Spleen (tissue), 7 donors: ENCODE results near the gene IGLON5.

Source experiments
- CTCF ChIP-seq, 11 experiments: fragments of 200-600 bp in 7 of 11; fragments of 450-650 bp in 4 of 11; sonication (generic) in 4 of 11; IDR thresholded peaks in 8 of 11; conservative IDR thresholded peaks in 3 of 11; 1 replicate in 7 of 11; 2 replicates in 4 of 11; pipeline versions ENCODE4 v1.4.0 to v1.8.0; 2016 to 2021; ENCODE audit warnings: antibody characterized with exemption in 11 of 11, inconsistent platforms in 4 of 11, mild to moderate bottlenecking in 1 of 11
- POLR2A ChIP-seq, 3 donors: fragments of 450-650 bp; IDR thresholded peaks; one replicate each; pipeline ENCODE4 v1.5.1; 2017; ENCODE audit warnings: antibody characterized with exemption in 3 of 3, mild to moderate bottlenecking in 1 of 3
- donor health status: DM: no; HTN: no; CAD: no; lungs with moderate emphysema.
- donor health status: DM: no; HTN: no; CAD: no.
- donor health status: DM: no; HTN: no; CAD: no.

DNA sequence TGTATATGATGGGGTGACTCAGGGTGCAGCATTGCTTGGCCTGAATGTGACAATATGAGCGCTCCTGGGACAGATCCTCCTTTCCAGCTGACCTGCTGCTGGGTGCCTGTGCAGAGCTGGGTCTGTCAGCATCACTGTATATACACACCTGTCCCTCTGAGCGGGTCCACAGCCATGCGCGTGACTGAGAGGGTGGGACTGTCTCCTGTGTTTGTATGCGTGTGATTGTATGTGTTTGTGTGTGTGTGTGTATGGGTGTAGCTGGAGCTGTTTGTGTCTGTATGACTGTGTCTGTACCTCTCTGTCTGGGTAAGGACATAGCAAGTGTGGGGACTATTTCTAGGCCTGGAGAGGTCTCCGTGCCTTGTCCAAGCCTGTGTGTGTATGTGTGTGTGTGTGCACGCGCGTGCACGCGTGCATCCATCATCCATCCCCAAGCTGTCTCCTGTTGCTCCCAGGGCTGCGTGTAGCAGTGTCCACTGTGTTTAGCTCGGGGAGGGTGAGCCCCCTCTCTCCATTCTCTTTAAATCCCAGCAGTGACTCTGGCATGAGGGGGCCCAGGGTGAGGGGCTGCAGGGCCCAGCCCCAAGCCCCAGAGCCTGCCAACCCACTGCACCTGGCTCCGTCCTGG lies 8.3 kb downstream of the IGLON5 start:
- TF ChIP-seq POLR2A (IDR thresholded peaks at IDR 0.05): no peak
- TF ChIP-seq CTCF (IDR thresholded peaks at IDR 0.05 in 8 of 11, conservative IDR thresholded peaks at IDR 0.05 in 3 of 11): no peak
